Body of pancreas (tissue), 4 donors: ENCODE data around the gene JPH2. TPM values are rescaled to one million over a fixed set of nuclear protein-coding genes. Genes with fewer than 3 reads are reported as not detected.

ENCODE experiments used
- ATAC-seq: fragments of 150-250 bp; one replicate; pipeline ENCODE4 v1.9.1; 2016
- DNase-seq, 4 donors: peaks; one replicate each; pipeline ENCODE4 v3.0.0-alpha.2; 2019
- H3K27ac ChIP-seq, 4 donors: fragments of 200-600 bp; sonication (generic); 1 replicate in 3 of 4; 2 replicates in 1 of 4; pipeline versions ENCODE4 v1.5.1 to v1.6.1; 2016 to 2019; ENCODE audit warnings: mild to moderate bottlenecking in 1 of 4, mixed read lengths in 1 of 4, moderate library complexity in 1 of 4
- H3K27me3 ChIP-seq, 2 donors: fragments of 200-600 bp; sonication (generic); one replicate each; pipeline ENCODE4 v1.6.0; 2016; ENCODE audit warnings: mild to moderate bottlenecking in 1 of 2
- H3K36me3 ChIP-seq, 2 donors: fragments of 200-600 bp; sonication (generic); replicated peaks in 1 of 2; 2 replicates each; pipeline ENCODE4 v1.5.1; 2016; ENCODE audit warnings: low read depth in 2 of 2; ENCODE audit not compliant: insufficient read depth in 1 of 2
- H3K4me1 ChIP-seq: fragments of 200-600 bp; sonication (generic); one replicate; pipeline ENCODE4 v1.6.0; 2016
- H3K4me3 ChIP-seq, 2 donors: fragments of 200-600 bp; sonication (generic); 1 replicate in 1 of 2; 2 replicates in 1 of 2; pipeline ENCODE4 v1.5.1; 2016 to 2019
- H3K9me3 ChIP-seq, 3 donors: fragments of 200-600 bp; sonication (generic); 1 replicate in 2 of 3; 2 replicates in 1 of 3; pipeline ENCODE4 v1.5.1; 2016
- CTCF ChIP-seq, 7 experiments: fragments of 450-650 bp in 4 of 7; fragments of 200-600 bp in 3 of 7; sonication (generic) in 3 of 7; IDR thresholded peaks; one replicate each; pipeline ENCODE4 v1.5.1; 2016 to 2019; ENCODE audit warnings: antibody characterized with exemption in 7 of 7
- POLR2A ChIP-seq, 3 donors: fragments of 450-650 bp; IDR thresholded peaks; one replicate each; pipeline ENCODE4 v1.6.1; 2016; ENCODE audit warnings: antibody characterized with exemption in 3 of 3, mild to moderate bottlenecking in 2 of 3
- WGBS, 2 donors: methylation state at CpG; one replicate each; pipeline ENCODE4 v1.1.5; 2017; 5-methylcytosine and 5-hydroxymethylcytosine counted together
- intact Hi-C: fragments of 100-400 bp; cut with DNase I; formaldehyde crosslinking; loops from one replicate; pipeline ENCODE4 v1.15.1; 2023
- total RNA-seq, 2 donors: library from RNA; depleted of rRNA; stranded (reverse); fragments of >200 nt; gene quantifications; one replicate each; pipeline ENCODE4 v1.1.0, GENCODE V29; 2016

The JPH2 gene
- total RNA-seq, 2 donors from 2014 or later, result 1.6 to 2.1 TPM

- Histone ChIP-seq H3K9me3 (no peaks in the 10 kb centered on the region), H3K4me3 (no peak overlapping the region), H3K36me3 (no peaks in the 10 kb centered on the region), H3K27me3 (no peaks in the 10 kb centered on the region), H3K4me1 (no peaks in the 10 kb centered on the region), H3K27ac (no peak overlapping the region)
- no peak for DNase-seq
- TF ChIP-seq POLR2A (IDR thresholded peaks at IDR 0.05) (no peak), CTCF (IDR thresholded peaks at IDR 0.05) (no peak)
- 84 to 90% methylated on average over 8 of the region's 8 CpGs for WGBS, 2 donors
- intact Hi-C loops, result no loop called here
- ATAC-seq, result no peak
Observed at GRCh38 chr20:44123874-44124535, 63.0 kb downstream of the JPH2 start.

GRCh38 chr20:44123251-44123650 lies 63.7 kb downstream of the JPH2 start:
- H3K27ac ChIP-seq, result no peak overlapping the region
- H3K9me3 ChIP-seq, result no peaks in the 10 kb centered on the region
- no peak for DNase-seq
- ATAC-seq, result no peak
- intact Hi-C loops, result no loop called here
- H3K4me1 ChIP-seq, result no peaks in the 10 kb centered on the region
- 35 to 67% methylated on average over 6 to 7 of the region's 7 CpGs for WGBS, 2 donors
- no peaks in the 10 kb centered on the region for H3K27me3 ChIP-seq
- H3K4me3 ChIP-seq, result no peak overlapping the region
- no peak for TF ChIP-seq POLR2A (IDR thresholded peaks at IDR 0.05)
- TF ChIP-seq CTCF (IDR thresholded peaks at IDR 0.05), result no peak
- no peaks in the 10 kb centered on the region for H3K36me3 ChIP-seq

DNA sequence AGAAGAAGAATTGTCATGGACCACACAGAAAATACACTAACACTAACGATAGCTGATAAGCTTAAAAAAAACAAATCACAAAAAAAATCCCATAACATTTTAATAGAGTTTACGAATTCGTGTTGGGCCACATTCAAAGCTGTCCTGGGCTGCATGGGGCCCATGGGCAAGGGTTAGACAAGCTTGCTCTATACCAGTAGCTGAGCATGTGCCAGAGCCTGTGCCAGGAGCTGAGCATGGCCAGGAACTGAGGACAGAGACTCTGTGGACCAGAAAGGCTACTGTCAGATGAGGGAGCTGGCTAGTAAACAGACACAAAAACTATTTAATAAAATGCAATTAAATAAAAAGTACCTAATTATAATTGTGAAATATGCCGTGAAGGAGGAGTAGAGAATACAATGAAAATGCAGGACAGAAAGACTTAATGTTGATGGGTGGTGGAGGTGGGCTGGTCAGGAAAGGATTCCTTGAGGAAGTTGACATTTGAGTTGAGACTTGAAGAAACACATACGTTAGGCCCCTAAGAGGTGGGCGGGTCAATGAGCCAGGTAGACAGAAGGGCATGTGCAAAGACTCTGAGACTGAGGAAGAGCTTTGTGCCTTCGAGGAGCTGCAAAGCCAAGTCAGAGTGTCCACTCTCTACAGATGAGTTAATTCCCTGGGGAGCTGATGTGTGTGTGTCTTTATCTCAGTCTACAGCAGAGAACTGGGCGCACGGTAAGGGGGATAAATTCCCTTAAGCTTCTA lies 66.1 kb downstream of the JPH2 start:
- Histone ChIP-seq H3K4me1 (no peaks in the 10 kb centered on the region), H3K27ac (no peak overlapping the region), H3K27me3 (peaks cover 0 to 7% of the 10 kb centered on the region in 2 donors), H3K36me3 (no peaks in the 10 kb centered on the region), H3K4me3 (no peak overlapping the region), H3K9me3 (no peaks in the 10 kb centered on the region)
- DNase-seq, result no peak
- 56 to 57% methylated on average over 9 of the region's 9 CpGs for WGBS, 2 donors
- TF ChIP-seq POLR2A (IDR thresholded peaks at IDR 0.05) (no peak), CTCF (IDR thresholded peaks at IDR 0.05) (no peak)
- ATAC-seq, result no peak
- intact Hi-C loops, result no loop called here

- Histone ChIP-seq H3K36me3 (no peaks in the 10 kb centered on the region), H3K27me3 (peaks cover 0 to 10% of the 10 kb centered on the region in 2 donors), H3K4me3 (no peak overlapping the region), H3K9me3 (no peaks in the 10 kb centered on the region), H3K4me1 (no peaks in the 10 kb centered on the region), H3K27ac (no peak overlapping the region)
- no peak for ATAC-seq
- intact Hi-C loops, result loop anchor here (5.0 to 10.0 kb wide), 2 partner anchors 69 to 486 kb away; partner anchors contain the start of gene JPH2
- WGBS, 2 donors, result 61 to 72% methylated on average over 6 to 9 of the region's 9 CpGs
- no peak for TF ChIP-seq POLR2A (IDR thresholded peaks at IDR 0.05)
- no peak for TF ChIP-seq CTCF (IDR thresholded peaks at IDR 0.05)
- DNase-seq, result no peak
Observed at GRCh38 chr20:44118185-44119033, 68.6 kb downstream of the JPH2 start.
